Activated CD4-positive, alpha-beta memory T cell treated with anti-CD3 and anti-CD28 coated beads, Interleukin-2, amount 10 ng/mL, durations not matched to agents 7 days and 5 days (primary cell): ENCODE measurements around the gene NR2F6. TPM values are rescaled to one million over a fixed set of nuclear protein-coding genes. Genes with fewer than 3 reads are reported as not detected.
A peak's percentile ranks its signal among the peaks of the same experiment; 100 is the strongest.
"Not testable (repeated sequence)": the region's sequence is repeated elsewhere in the genome, so short reads cannot be mapped to it uniquely, and the experiment has no call there.

Experiments used
- CTCF ChIA-PET: fragments of 350-600 bp; sonication (Branson Sonifier 250); formaldehyde crosslinking; loops from one replicate; lab custom pipeline; 2021; ENCODE audit warnings: antibody characterized with exemption, inconsistent platforms; lab: Charles Lee
- POLR2A ChIA-PET: fragments of 350-600 bp; sonication (Branson Sonifier 250); formaldehyde crosslinking; loops from one replicate; lab custom pipeline; 2021; ENCODE audit warnings: antibody characterized with exemption; lab: Charles Lee
- DNase-seq: peaks from one replicate; pipeline ENCODE4 v3.0.0-alpha.2; 2020
- H3K27ac Mint-ChIP-seq: one replicate; pipeline ENCODE4 v1.8.0; 2021; ENCODE audit warnings: mild to moderate bottlenecking, mixed read lengths
- H3K27me3 Mint-ChIP-seq: one replicate; pipeline ENCODE4 v1.8.0; 2021; ENCODE audit warnings: mixed read lengths
- H3K36me3 Mint-ChIP-seq: one replicate; pipeline ENCODE4 v1.8.0; 2021; ENCODE audit warnings: low read depth, mixed read lengths
- H3K4me1 Mint-ChIP-seq: one replicate; pipeline ENCODE4 v1.8.0; 2021; ENCODE audit warnings: mixed read lengths
- H3K4me3 Mint-ChIP-seq: one replicate; pipeline ENCODE4 v1.8.0; 2021; ENCODE audit warnings: mild to moderate bottlenecking, mixed read lengths
- H3K9me3 Mint-ChIP-seq: one replicate; pipeline ENCODE4 v1.8.0; 2021; ENCODE audit warnings: mixed read lengths
- total RNA-seq, 2 experiments: library from RNA; stranded (reverse); gene quantifications; one replicate each; pipeline ENCODE4 v1.2.3, GENCODE V29; 2021

Gene NR2F6
- total RNA-seq, 2 experiments from 2014 or later: 5.7 to 6.5 TPM

DNA sequence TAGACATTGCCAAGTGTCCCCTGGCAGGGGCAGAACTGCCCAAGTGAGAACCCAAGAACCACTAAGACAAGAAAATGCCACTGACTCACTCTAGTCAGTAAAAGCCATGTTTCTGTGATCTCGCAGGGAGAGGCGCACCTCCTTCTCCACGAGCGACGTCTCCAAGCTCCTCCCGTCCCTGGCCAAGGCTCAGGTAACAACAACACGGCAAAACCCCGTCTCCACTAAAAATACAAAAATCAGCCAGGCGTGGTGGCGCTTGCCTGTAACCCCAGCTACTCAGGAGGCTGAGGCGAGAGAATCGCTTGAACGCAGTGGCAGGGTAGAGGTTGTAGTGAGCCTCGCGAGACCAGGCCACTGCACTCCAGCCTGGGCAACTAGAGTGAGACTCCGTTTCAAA lies 48.1 kb downstream of the NR2F6 start:
- CTCF ChIA-PET: no interaction called here
- Mint-ChIP-seq H3K4me1 (no peaks in the 10 kb centered on the region), H3K36me3 (peaks cover 72% of the 10 kb centered on the region), H3K4me3 (no peak overlapping the region), H3K27me3 (no peaks in the 10 kb centered on the region), H3K27ac (no peak overlapping the region), H3K9me3 (no peaks in the 10 kb centered on the region)
- no peak for DNase-seq
- POLR2A ChIA-PET: no interaction called here

DNA sequence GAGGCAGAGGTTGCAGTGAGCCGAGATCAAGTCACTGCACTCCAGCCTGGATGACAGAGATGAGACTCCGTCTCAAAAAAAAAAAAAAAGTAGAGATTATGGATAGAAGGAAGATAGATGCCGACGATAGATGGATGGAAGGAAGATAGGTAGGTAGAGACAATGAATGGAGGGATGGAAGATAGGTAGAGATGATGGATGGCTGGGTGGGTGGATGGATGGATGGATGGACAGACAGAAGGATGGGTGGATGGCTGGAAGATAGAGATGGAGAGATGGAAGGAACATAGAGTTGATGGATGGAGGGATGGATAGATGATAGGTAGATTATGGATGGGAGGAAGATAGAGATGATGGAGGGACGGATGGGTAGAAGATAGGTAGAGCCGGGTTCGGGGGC lies 49.1 kb downstream of the NR2F6 start:
- peaks cover 63% of the 10 kb centered on the region for H3K36me3 Mint-ChIP-seq
- POLR2A ChIA-PET: no interaction called here
- no peak overlapping the region for H3K27ac Mint-ChIP-seq
- no peak overlapping the region for H3K4me3 Mint-ChIP-seq
- no peaks in the 10 kb centered on the region for H3K9me3 Mint-ChIP-seq
- no peak for DNase-seq
- no peaks in the 10 kb centered on the region for H3K27me3 Mint-ChIP-seq
- no peaks in the 10 kb centered on the region for H3K4me1 Mint-ChIP-seq
- CTCF ChIA-PET: no interaction called here

DNA sequence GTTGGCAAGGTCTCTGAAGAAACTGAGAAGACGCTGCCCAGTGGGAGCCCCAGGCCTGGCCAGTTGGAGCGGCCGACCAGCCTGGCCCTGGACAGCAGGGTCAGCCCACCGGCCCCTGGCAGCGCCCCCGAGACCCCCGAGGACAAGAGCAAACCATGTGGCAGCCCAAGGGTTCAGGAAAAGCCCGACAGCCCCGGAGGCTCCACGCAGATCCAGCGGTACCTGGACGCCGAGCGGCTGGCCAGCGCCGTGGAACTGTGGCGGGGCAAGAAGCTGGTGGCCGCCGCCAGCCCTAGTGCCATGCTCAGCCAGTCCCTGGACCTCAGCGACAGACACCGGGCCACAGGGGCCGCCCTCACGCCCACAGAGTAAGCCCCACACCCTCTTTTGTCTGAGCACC lies 50.6 kb downstream of the NR2F6 start:
- POLR2A ChIA-PET: no interaction called here
- Mint-ChIP-seq H3K4me1 (no peaks in the 10 kb centered on the region), H3K4me3 (no peak overlapping the region), H3K27ac (no peak overlapping the region), H3K9me3 (no peaks in the 10 kb centered on the region), H3K36me3 (peaks cover 59% of the 10 kb centered on the region), H3K27me3 (no peaks in the 10 kb centered on the region)
- CTCF ChIA-PET: no interaction called here
- DNase-seq: no peak

DNA sequence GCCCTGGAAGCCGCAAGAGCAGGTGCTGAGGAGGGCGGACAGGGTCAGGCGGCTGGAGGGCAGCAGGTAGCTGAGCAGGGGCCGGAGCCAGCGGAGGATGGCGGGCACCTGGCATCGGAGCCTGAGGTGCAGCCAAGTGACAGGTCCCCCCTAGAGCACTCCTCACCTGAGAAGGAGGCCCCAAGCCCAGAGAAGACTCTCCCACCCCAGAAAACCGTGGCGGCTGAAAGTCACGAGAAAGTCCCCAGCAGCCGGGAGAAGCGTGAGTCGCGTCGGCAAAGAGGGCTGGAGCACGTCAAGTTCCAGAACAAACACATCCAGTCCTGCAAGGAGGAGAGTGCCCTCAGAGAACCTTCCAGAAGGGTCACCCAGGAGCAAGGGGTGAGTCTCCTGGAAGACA lies 51.1 kb downstream of the NR2F6 start:
- Mint-ChIP-seq H3K27me3 (no peaks in the 10 kb centered on the region), H3K36me3 (peaks cover 59% of the 10 kb centered on the region), H3K4me1 (no peaks in the 10 kb centered on the region), H3K4me3 (no peak overlapping the region), H3K9me3 (no peaks in the 10 kb centered on the region), H3K27ac (no peak overlapping the region)
- ChIA-PET CTCF (no interaction called here), POLR2A (interaction anchor here (1.6 kb wide), 1 partner anchor 10 kb away, joined by 3 read pairs; no protein-coding TSS in a partner anchor)
- DNase-seq: no peak

DNA sequence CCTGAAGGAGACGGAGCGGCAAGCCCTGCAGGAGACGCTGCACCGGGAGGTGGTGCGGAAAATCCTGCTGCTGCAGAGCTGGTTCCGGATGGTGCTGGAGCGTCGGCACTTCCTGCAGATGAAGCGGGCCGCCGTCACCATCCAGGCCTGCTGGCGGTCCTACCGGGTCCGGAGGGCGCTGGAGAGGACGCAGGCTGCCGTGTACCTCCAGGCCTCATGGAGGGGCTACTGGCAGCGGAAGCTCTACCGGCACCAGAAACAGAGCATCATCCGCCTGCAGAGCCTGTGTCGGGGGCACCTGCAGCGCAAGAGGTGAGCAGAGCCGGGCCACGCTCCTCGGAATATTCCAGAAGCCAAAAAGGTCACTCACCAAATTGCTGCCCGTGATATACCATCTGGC lies 53.0 kb downstream of the NR2F6 start:
- no peaks in the 10 kb centered on the region for H3K9me3 Mint-ChIP-seq
- no peak overlapping the region for H3K4me3 Mint-ChIP-seq
- H3K4me1 Mint-ChIP-seq: no peaks in the 10 kb centered on the region
- H3K27ac Mint-ChIP-seq: no peak overlapping the region
- POLR2A ChIA-PET: interaction anchor here (0.8 to 1.6 kb wide), 2 partner anchors 8 to 9 kb away, joined by 3 read pairs; no protein-coding TSS in a partner anchor
- CTCF ChIA-PET: no interaction called here
- H3K36me3 Mint-ChIP-seq: peaks cover 61% of the 10 kb centered on the region
- DNase-seq: no peak
- no peaks in the 10 kb centered on the region for H3K27me3 Mint-ChIP-seq

DNA sequence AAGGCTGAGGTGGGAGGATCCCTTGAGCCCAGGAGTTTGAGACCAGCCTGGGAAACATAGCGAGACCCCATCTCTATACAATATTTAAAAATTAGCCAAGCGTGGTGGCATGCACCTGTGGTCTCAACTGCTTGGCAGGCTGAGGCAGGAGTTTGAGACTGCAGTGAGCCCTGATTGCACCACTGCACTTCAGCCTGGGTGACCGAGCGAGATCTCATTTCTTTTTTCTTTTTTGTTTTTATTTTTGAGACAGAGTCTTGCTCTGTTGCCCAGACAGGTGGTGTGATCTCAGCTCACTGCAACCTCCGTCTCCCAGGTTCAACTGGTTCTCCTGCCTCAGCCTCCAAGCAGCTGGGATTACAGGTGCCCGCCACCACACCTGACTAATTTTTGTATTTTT lies 54.0 kb downstream of the NR2F6 start:
- CTCF ChIA-PET, DNase-seq, H3K9me3 Mint-ChIP-seq, H3K4me3 Mint-ChIP-seq, H3K27me3 Mint-ChIP-seq, POLR2A ChIA-PET, H3K27ac Mint-ChIP-seq, H3K4me1 Mint-ChIP-seq: not testable (repeated sequence)
- H3K36me3 Mint-ChIP-seq: peaks cover 63% of the 10 kb centered on the region

DNA sequence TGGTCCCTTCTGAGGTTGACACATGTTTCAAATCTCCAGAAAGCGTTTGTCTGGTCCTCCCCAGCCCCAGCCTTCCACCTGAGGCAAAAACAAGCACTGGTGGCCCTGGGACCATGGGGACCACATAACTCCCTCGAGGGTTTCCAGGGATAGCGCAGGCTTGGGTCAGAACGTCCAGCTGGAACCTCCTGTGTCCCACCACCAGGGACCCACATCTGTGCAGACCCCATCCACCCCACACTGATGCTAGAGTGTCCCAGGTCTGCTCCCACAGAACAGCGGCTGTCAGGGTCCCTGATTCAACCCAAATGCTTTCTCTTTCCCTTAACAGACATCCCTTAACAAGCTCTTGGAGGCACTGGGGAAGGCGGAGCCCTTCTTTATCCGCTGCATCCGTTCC lies 60.1 kb downstream of the NR2F6 start:
- Mint-ChIP-seq H3K27ac (peak overlapping the region; percentile 67), H3K4me1 (peaks cover 34% of the 10 kb centered on the region), H3K36me3 (peaks cover 61% of the 10 kb centered on the region), H3K9me3 (no peaks in the 10 kb centered on the region), H3K27me3 (no peaks in the 10 kb centered on the region), H3K4me3 (no peak overlapping the region)
- POLR2A ChIA-PET: interaction anchor here (3.2 to 3.7 kb wide), 2 partner anchors 29 to 61 kb away, joined by 24 to 44 read pairs; partner anchors contain the start of gene USE1
- CTCF ChIA-PET: interaction anchor here (1.1 to 1.3 kb wide), 2 partner anchors 10 to 16 kb away, joined by 3 read pairs; no protein-coding TSS in a partner anchor
- DNase-seq: no peak

DNA sequence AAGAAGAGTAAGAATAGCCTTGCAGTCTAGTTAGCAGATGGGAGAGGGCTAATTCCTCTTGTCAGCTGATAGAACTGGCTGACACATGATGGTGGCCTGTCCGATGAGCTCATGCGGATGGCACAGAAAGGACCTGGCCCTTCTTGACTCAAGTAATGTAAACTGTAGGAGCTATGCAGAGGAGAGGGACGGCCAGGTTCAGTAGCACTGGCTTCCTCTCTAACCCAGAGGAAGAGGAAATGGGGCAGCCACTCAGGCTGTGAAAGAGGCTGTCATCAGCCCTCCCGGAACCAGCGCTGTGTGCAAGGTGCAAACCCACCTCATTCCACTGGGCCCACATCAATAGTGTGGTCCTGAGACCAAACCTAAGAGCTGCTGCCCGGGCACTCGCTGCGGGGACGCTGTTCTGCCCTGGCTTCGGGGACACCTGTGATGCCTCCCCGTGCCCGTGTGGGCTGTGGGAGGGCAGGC lies 61.3 kb downstream of the NR2F6 start:
- ChIA-PET CTCF (interaction anchor here (0.8 to 1.9 kb wide), 16 partner anchors 11 to 285 kb away, joined by 3 to 8 read pairs (median 5); partner anchors contain the start of genes BABAM1, MVB12A and USE1), POLR2A (interaction anchor here (0.5 to 3.7 kb wide), 16 partner anchors 9 to 1312 kb away, joined by 3 to 44 read pairs (median 4); partner anchors contain the start of genes HAUS8, MYO9B, OCEL1 and USE1)
- Mint-ChIP-seq H3K4me3 (peak overlapping the region; percentile 73), H3K4me1 (peaks cover 34% of the 10 kb centered on the region), H3K36me3 (peaks cover 58% of the 10 kb centered on the region), H3K27me3 (no peaks in the 10 kb centered on the region), H3K27ac (peak overlapping the region; percentile 97), H3K9me3 (no peaks in the 10 kb centered on the region)
- peak; percentile 79 for DNase-seq

DNA sequence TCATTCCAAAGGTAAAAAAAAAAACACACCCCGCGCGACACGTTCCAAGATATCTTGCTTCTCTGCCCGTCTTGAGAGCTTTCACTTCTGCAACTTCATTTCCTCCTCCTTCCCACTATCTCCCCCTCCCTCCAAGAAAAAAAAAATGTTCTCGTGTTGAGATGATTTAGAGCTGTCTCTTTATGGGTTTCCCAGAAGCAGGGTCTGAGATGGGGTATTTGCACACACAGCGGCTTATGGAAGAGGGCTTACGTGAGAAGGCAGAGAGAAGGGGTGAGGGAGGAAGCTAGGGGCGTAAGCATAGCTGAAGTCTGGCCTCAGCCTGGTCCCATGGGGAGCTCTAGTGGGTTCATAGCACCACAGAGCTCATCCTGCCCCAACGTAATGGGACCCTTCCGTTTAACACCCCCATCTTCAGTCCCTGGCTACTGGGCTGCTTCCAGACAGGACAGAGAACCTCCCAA lies 61.8 kb downstream of the NR2F6 start:
- Mint-ChIP-seq H3K4me3 (peak overlapping the region; percentile 73), H3K27ac (peak overlapping the region; percentile 97), H3K36me3 (peaks cover 56% of the 10 kb centered on the region), H3K4me1 (peaks cover 34% of the 10 kb centered on the region), H3K27me3 (no peaks in the 10 kb centered on the region), H3K9me3 (no peaks in the 10 kb centered on the region)
- CTCF ChIA-PET: interaction anchor here (0.8 to 1.9 kb wide), 15 partner anchors 10 to 284 kb away, joined by 3 to 8 read pairs (median 5); partner anchors contain the start of genes BABAM1, MVB12A and USE1
- DNase-seq: peak; percentile 45
- POLR2A ChIA-PET: interaction anchor here (0.7 to 3.7 kb wide), 16 partner anchors 9 to 115 kb away, joined by 3 to 44 read pairs (median 4); partner anchors contain the start of genes HAUS8, MYO9B, OCEL1 and USE1

DNA sequence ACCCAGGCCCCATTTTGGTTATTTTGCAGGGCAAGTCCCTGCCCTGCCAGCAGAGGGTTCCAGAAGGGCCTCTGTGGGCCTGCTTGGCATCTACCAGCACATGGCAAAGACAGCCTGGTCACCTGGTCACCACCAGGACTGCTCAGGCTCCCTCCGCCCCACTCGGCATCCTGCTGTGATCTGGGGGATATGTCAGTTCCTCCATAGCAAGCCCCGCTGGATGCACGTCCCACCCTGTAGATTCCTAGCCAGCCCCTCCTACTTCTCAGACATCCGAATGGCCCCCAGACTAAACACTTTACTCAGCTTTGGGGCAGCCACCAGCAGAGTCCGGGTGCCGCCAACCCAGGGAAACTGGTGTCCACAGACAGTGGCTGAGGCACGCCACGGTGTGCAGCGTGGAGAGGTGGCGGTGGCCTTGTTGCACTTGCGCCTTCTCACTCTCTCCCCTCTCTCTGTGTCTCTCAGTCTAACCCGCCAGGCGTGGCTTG lies 62.4 kb downstream of the NR2F6 start:
- H3K36me3 Mint-ChIP-seq: peaks cover 58% of the 10 kb centered on the region
- peak overlapping the region; percentile 97 for H3K27ac Mint-ChIP-seq
- DNase-seq: peak; percentile 30
- no peaks in the 10 kb centered on the region for H3K27me3 Mint-ChIP-seq
- POLR2A ChIA-PET: interaction anchor here (0.7 to 3.7 kb wide), 16 partner anchors 9 to 114 kb away, joined by 3 to 44 read pairs (median 4); partner anchors contain the start of genes HAUS8, MYO9B, OCEL1 and USE1
- peak overlapping the region; percentile 73 for H3K4me3 Mint-ChIP-seq
- H3K4me1 Mint-ChIP-seq: peaks cover 34% of the 10 kb centered on the region
- CTCF ChIA-PET: interaction anchor here (0.8 to 1.9 kb wide), 12 partner anchors 10 to 236 kb away, joined by 3 to 8 read pairs (median 5); partner anchors contain the start of genes BABAM1, MVB12A and USE1
- no peaks in the 10 kb centered on the region for H3K9me3 Mint-ChIP-seq

Other genes with a start within 250 kb of the NR2F6 start
- gene CPAMD8, start 219.1 kb downstream of the NR2F6 start, total RNA-seq: 1 to 10 TPM; 1.2 to 1.4 TPM
- gene HAUS8, start 170.5 kb downstream of the NR2F6 start, total RNA-seq: 10 to 100 TPM; 37.0 to 40.6 TPM
- 100 to 1,000 TPM; 190 to 203 TPM for gene MYO9B, start 170.1 kb downstream of the NR2F6 start, total RNA-seq
- 10 to 100 TPM; 19.9 to 20.4 TPM for gene USE1, start 30.6 kb downstream of the NR2F6 start, total RNA-seq
- 10 to 100 TPM; 20.9 to 22.6 TPM for gene OCEL1, start 19.7 kb downstream of the NR2F6 start, total RNA-seq
- gene USHBP1, start 18.8 kb upstream of the NR2F6 start, total RNA-seq: under 1 TPM; 0.38 to 0.45 TPM
- 100 to 1,000 TPM in 1 of 2 experiments, 10 to 100 TPM in 1; 98.5 to 100 TPM for gene BABAM1, start 21.5 kb upstream of the NR2F6 start, total RNA-seq
- gene ANKLE1, start 36.0 kb upstream of the NR2F6 start, total RNA-seq: 1 to 10 TPM; 7.6 to 8.2 TPM
- gene ABHD8, start 57.5 kb upstream of the NR2F6 start, total RNA-seq: 10 to 100 TPM; 10.6 to 12.2 TPM
- 10 to 100 TPM; 82.8 to 98.3 TPM for gene MRPL34, start 60.0 kb upstream of the NR2F6 start, total RNA-seq
- gene DDA1, start 63.6 kb upstream of the NR2F6 start, total RNA-seq: 10 to 100 TPM; 58.6 to 61.2 TPM
- 10 to 100 TPM; 20.2 TPM for gene ANO8, start 88.9 kb upstream of the NR2F6 start, total RNA-seq
- gene GTPBP3, start 91.6 kb upstream of the NR2F6 start, total RNA-seq: 10 to 100 TPM; 30.2 to 34.2 TPM
- not detected for gene PLVAP, start 131.4 kb upstream of the NR2F6 start, total RNA-seq
- gene CCDC194, start 148.3 kb upstream of the NR2F6 start, total RNA-seq: 1 to 10 TPM; 4.9 to 7.0 TPM
- gene BST2, start 159.7 kb upstream of the NR2F6 start, total RNA-seq: 100 to 1,000 TPM; 288 to 301 TPM
- 10 to 100 TPM; 44.5 to 45.3 TPM for gene MVB12A, start 174.1 kb upstream of the NR2F6 start, total RNA-seq
- gene TMEM221, start 202.7 kb upstream of the NR2F6 start, total RNA-seq: not detected
- gene NXNL1, start 215.0 kb upstream of the NR2F6 start, total RNA-seq: not detected
- 1 to 10 TPM; 3.6 to 4.1 TPM for gene SLC27A1, start 224.6 kb upstream of the NR2F6 start, total RNA-seq